Fibroblast of skin of right quadriceps (primary cell): Measurements from ENCODE around the gene SEC14L3.
"Not testable (repeated sequence)": the region's sequence is repeated elsewhere in the genome, so short reads cannot be mapped to it uniquely, and the experiment has no call there.

Source experiments
- DNase-seq: peaks from one replicate; pipeline ENCODE4 v3.0.0-alpha.2; 2013

The SEC14L3 gene

DNA sequence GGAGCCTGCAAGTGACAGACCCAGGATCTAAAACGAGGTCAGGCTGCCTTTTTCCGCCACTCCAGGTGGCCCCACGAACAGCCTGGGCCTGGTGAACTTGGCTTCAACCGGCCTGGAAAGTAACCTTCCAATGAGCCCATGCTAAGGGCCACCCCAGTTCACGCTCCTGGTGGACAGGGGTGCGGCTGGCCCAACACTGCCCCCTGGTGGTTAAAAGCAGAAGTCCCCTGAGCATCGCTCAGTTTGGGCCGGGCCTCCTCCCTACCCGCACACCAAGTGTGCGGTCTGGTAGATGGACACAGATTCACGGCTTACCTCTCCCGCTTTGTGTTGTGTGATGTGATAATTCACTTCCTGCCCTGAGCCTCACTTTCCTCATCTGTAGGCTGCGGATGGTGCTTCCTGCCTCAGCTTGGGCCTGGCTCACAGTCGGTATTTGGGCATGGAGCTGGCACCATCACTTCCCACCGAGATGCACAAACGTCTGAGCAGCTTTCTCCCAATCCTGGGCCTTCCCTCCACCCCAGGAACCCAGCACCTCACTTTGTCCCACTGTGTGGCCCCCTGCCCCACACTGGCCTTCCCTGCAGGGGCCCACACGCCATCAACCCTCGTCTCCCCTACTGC, 13.7 kb upstream of the SEC14L3 start:
- peak; percentile 17 for DNase-seq

DNA sequence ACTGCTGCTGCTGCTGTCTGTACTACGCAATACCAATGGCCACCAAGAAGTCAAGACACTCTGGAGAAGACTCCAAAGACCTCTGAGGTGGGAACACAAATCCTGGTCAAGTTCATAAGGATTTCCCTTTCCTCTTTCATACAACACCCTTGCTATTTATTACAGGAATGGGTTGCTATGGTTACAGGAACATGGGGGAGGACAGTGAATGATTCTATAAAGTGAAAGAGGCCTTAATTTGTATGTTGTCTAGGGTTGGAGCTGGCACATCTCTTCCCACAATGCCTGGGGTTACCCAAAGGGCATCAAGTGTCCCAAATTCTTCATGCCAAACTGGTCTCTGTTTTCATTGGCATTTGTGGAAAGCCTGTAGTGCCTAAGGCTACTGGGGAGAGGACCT, 11.4 kb upstream of the SEC14L3 start:
- DNase-seq = no peak

DNA sequence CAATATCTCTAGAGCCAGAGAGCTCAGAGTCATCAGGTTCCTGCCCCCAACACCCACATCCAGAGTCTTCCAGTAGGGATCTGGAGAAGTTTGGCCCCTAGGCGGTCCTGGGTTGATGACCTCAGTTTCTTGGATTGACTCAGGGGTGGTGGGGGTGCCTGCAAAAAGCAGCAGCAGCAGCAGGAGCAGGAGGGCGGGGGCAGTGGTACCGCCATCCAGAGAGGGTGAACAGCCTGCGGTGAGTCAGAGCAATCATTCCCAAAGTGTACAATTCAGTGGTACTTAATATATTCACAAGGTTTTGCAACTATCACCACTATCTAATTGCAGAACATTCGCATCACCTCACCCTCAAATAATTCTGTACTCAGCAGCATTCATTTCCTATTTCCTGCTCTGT, 9.9 kb upstream of the SEC14L3 start:
- DNase-seq = peak; percentile 56

DNA sequence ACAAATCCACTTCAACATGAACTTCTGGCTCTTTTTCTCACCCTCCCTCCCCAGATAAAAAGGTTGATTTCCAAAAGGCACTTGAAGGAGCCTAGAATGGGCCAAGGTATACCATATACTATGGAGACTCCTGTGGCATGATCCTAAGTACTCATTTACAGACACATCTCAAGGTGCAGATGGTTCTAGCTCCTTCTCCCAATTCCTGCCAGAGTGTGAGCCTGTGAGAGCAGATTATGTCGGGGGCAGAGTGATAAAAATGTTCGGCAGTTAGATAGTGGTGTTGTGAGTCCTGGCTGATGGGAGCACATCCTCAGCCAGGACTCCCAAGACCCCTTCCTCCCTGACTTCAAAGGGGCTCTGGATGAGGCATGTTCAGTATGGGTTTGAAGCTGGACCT, 8.2 kb upstream of the SEC14L3 start:
- DNase-seq = no peak

DNA sequence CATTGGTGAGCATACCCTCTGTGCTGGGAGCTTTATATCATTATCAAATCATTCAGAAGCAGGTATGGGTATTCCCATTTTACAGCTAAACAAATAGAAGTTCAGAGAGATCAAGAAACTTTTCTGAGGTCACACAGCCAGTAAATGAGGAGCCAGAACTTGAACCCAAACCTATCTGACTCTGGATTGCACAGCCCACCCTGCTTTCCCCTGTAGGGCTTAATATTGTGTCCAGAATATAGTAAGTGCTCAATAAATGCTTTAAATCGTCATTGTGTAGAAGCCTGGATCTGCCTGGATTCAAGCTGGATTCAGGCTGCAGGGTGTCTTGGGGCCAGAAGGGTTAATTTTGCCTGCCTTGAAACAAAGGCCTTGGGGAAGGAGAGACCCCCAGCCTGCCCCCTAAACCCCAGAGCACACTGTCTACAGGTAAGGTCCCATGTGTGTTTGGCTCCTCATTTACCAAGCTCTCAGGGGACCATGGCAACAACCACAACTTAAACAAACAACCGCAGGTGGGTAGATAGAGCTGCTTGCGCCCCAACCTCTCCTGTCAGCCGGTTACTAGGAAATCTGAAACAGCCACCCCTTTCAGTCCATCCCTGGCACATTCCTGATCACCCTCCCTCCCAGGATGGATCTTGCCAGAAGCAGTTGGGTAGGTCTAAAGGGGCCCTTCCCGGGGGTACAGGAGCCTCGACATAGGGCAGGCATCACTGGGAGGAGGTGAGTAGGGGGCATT, 3.0 kb upstream of the SEC14L3 start:
- DNase-seq = no peak

DNA sequence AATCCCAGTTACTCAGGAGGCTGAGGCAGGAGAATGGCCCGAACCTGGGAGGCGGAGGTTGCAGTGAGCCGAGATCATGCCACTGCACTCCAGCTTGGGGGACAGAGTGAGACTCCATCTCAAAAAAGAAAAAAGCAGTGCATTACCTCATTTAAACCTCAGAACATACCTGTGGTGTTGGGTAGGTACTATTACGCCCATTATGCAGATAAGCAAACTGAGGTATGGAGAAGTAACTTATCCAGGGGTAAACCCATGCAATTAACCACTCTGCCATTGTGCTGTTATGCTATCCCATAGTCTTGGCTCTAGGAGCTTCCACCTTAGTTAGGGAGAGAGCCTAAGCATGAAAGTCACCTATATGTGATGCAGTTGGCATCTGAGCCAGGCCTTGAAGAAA, 2.3 kb upstream of the SEC14L3 start:
- DNase-seq = no peak

DNA sequence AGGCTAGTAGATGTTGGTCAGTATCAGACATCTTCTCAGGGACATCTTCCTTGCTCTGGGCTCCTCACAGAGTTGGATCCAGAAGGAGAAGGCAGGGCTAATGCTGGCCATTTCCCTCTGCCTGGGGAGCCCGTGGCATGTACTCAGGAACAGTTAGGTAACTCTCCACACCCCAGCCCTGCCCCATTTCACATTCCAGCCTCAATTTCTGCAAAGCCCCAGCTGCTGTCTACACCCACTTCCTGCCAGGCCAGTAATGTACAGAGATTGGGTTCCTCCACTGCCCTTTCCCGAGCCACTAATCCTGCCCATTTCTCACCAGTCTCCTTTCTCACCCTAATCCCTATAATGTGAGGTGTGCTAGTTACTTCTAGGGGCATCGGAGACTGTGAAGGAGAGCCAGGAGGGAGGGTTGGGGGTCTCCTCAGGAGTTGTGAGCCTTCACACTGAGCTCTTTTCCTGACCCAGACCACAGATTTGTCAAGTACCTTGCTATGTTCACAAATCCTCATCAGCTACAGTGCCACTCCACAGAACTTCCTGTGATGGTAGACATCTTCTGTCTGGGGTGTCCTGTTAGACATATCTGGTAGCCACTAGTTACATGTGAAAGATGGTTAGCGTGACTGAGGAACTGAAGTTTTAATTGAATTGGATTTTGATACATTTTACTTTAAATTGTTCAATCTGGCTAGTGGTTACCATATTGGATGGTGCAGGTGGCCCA, 1.3 kb upstream of the SEC14L3 start:
- no peak for DNase-seq

DNA sequence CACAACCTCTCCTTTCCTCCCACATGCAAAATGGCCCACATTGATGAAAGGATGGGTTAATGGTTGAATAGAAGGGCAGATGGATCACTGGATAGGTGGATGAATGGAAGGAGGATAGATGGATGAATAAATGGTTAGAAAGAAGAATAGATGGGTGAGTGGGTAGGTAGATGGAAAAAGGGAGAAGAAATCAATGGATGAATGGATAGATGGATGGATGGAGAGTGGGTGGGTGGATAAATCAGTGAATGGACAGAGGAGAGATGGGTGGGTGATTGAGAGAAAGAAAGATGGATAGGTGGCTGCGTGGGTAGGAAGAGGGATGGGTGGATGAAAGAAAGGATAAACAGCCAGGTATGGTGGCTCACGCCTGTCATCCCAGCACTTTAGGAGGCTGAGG, 1.2 kb downstream of the SEC14L3 start:
- no peak for DNase-seq

DNA sequence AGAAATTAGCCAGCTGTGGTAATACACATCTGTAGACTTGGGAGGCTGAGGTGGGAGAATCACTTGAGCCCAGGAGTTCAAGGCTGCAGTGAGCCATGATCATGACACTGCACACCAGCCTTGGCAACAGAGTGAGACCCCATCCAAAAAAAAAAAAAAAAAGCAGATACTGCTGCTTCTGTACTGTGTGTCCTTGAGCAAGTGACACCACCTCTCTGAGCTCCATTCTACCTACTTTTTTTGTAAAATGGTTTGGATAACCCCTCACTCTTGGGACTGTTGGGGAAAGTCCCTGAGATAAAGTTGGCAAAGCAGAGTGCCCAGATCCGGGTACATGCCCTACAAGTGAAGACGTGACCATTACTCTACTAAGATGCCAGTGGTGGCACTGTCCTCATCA, 2.7 kb downstream of the SEC14L3 start:
- no peak for DNase-seq

DNA sequence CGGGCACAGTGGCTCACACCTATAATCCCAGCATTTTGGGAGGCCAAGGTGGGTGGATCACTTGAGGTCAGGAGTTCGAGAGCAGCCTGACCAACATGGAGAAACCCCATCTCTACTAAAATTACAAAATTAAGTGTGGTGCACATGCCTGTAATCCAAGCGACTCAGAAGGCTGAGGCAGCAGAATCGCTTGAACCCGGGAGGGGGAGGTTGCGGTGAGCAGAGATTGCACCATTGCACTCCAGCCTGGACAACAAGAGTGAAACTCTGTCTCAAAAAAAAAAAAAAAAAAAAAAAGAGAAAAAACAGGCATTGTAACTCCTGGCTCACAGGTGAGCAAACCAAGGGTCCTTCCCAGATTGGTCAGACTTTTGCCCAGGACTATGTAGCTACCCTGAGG, 11.3 kb downstream of the SEC14L3 start:
- not testable (repeated sequence) for DNase-seq

DNA sequence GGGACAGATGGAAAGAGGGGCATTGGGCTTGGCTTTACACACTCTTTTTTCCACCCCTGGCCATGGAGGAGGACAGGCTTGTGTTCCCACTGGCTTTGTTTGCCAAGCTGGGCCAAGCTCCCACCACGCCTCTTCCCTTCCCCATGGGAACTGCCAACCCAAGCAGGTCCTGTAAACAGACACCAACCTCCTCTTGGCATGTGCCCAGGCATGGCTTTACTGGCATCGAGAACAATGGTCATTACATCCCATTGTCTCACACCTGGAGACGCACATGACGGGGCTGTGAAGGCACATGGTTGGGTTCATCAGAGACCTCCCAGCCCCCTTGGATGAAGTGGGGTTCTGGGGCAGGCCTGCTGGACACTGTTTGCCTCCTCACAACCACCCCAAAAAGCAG, 11.7 kb downstream of the SEC14L3 start:
- DNase-seq = no peak

DNA sequence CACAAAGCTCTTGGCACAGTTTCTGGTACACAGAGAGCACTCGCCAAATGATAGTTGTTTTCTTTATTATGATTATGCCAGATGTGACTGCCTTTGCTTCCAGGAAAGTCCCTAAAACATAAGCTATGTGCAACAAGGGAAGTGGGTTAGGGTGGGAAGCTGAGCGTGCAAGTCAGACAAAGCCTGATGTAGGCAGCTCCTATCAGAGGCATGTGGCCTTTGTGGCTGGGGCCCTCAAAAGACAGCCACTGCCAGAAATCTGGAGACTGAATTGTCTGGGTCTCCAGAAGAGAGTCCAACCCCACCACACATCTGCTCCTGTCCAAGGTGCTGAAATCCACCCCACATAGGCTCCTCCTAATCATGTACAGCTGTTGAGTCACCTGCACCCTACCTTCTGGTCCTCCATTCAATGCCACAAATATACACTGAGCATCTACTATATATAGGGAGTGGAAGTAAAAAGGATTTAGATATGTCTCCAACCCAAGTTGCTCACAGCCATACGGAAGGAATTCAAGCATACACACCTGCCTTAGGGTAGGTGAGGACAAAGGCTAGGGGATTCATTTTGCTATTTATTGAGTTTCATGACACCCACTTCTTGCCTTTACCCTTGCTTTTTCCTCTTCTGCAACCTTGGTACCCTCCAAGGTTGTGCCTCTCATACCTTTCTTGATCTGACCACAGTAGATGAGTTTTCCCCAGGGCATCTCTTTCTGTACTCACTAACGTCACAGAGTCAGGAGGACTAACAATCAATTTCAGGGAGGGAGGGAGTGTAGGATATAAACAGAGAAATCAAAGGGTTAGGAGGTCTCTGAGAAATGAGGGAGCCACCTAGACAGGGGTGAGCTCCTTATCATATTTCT, 12.4 kb downstream of the SEC14L3 start:
- DNase-seq = peak; percentile 13

DNA sequence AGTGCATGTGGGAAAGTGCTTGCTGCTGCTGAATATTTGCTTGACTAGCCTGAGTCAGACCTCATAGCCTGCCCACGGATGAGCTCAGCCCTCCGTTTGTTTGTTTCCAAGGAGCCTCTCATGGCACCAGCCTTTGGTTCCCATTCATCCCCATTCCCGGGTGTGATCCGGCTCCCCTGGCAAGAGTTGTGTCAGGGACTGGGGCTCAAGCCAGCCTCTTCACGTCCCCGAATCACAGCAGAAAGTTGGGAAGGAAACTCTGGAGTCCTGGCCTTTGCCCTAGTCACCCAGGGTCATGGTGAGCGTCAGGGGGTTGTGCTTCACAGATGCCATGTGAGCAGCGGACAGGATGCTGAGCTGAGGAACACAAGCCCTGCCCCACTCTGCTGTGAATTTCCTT, 13.8 kb downstream of the SEC14L3 start:
- no peak for DNase-seq

DNA sequence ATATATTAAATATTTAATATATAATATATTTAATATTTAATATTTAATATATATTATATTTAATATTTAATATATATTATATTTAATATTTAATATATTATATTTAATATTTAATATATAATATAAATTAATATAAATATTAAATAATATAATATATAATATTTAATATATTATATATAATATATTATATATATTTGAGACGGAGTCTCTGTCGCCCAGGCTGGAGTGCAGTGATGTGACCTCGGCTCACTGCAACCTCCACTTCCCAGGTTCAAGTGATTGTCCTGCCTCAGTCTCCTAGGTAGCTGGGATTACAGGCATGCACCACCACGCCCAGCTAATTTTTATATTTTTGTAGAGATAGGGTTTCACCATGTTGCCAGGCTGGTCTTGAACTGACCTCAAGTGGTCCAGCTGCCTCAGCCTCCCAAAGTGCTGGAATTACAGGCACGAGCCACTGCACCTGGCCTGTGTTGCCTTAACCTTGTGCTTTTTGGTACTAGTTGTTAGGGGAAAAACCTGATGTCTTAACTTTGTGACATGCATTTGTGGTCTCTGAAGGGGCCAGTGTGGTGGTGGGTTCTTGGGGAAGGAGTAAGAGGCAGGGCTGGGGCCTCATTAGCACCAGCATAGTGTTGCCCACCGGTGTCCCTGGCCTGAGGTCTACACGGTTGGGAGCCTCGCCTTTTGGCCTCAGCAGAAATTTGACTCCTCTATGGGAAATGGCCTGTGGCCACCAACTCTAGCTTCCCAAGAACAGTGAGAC, 16.6 kb downstream of the SEC14L3 start:
- no peak for DNase-seq

DNA sequence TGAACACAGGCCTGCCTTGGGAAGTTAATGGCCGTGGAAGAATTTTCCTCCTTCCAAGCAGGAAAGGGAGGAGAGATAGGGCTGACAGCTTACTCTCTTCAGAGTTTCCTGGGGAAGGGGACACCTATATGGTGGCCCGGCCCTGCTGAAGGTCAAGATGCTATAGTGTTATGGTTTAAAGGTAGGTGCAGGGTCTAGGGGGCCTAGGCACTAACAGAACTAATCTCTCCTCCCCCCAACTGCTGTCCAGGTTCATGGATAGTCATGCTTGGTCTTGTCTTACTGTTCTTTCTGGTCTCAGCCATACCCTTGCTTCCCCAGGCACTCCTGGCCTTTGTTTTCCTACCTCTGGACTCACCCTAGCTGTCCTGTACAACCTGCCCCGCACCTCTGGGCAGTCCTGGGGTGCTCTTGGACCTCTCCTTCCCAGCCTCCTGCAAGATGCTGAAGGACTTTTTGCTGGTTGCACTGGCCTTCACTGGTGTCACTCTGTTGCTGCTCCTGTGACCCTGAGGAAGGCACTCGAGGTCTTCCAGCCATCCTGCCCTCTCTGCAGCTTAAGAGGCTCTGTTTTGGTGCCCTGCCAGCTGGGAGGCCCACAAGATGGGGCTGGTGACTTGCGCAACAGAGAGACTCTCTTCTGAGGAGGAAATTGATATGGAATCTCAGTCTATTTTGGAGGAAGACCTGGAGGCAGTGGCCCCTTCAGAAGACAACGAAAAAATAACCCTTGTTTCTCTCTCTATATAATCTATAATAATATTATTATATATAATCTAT, 17.9 kb downstream of the SEC14L3 start:
- no peak for DNase-seq

DNA sequence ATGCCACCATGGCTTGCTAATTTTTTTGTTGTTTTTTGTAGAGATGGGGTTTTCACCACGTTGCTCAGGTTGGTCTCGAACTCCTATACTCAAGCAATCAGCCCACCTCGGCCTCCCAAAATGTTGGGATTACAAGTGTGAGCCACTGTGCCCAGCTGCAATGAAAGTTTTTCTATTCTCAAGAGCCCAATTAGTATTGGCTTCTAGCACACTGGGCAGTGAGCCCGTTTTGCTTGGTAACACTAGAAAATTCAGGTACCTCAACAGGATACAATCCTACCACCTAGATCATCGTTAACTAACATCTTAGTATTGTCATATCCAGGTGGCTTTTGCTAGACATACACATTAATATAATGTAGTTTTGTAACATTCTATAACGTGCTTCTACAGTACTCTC, 19.0 kb downstream of the SEC14L3 start:
- no peak for DNase-seq

DNA sequence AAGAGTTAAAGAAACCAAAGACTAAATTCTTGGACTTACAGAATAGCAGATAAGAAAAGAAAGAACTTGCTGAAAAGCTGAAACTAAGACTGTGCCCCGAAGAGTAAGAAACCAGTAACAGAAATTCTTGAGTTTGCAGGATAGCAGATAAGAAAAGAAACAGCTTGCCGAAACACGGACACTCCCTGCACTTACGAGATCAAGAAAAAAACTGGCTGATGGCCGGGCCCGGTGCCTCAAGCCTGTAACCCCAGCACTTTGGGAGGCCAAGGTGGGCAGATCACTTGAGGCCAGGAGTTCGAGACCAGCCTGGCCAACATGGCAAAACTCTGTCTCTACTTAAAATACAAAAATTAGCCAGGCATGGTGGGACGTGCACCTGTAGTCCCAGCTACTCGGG, 20.3 kb downstream of the SEC14L3 start:
- not testable (repeated sequence) for DNase-seq

DNA sequence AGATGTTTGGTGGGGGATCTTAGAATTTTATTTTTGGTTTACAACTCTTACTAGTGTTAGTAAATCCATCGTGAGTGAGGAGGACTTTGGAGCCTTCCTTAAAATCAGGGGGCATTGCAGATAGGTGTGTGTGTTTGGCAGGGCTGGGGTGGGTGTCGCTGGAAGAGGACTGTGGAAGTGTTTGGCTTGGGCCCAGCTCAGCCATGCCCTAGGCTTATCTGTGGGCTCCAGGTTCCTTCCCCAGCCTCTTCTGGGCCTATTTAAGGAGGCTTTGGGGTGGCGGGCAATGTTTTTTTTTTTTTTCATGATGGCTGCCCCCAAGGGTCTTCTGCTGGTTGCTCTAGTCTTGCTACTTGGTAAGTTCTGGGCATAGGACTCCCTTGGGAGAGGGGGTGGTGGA, 24.2 kb downstream of the SEC14L3 start:
- no peak for DNase-seq

DNA sequence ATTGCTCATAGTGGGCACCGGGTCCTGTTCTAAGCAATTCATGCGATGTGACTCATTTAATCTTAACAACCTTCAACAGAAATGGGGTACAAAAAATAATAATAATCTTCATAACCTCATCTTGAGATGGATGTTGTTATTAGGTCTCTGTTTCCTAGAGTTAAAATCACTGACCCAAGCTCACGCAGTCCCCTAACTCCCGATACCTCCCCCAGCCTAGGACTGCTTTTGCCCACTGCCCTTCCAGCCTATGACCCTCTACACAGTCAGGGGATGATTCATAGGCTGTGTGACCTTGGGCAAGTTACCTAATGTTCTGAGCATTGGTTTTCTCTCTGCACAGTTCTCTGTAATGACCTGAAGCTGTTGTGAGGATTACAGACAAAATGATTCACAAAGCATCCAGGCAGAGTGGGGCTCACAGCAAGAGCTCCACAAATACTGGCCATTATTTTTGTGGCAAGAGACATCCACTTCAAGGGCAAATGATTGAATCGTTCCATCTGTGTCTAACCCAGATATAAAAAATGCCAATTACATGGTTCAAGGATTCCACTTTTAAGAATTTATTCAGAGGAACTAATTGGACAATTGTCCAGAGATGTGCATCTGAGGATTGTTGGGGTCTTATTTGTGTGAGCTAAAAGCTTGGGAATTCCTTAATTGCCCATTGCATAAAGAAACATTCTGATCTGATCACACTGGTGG, 26.2 kb downstream of the SEC14L3 start:
- DNase-seq = no peak

DNA sequence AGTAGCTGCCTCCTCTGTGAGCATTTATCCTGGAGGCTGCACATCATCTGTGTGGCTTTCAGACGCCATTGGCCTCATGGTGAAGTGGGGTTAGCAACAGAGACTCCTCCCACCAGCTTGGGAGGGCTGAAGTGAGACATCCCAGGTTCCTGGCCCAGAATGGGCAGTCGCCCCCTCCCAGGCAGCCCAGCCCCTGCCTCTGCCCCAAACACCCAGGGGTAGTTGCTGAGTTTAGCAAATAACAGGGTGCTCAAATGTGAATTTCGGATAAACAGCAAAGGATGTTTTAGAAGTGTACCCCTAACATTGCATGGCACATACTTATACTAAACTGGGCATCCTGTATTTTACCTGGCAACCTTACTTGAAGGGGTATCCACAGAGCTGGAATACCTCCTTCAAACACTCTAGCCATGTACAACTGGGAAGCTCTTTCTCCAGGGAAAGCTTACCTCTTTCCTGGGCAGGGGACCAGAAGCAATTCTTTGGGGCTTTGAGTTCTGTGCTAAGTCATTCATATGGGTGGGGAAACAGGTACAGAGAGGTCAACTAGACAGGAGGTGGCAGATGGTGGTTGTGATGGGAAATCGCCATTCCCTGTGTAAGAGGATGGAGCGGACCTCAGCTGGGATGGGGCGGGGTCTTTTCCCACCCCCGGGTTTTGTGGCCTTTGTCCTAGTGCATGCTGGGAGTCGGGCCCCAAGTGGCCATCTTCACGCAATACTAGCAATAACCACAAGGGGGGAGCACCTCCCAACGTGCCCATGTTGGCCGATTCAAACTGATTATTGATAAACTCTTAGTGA, 27.0 kb downstream of the SEC14L3 start:
- peak; percentile 62 for DNase-seq
